ENCODE results near the gene MOGAT1. TPM values are rescaled to one million over a fixed set of nuclear protein-coding genes. Genes with fewer than 3 reads are reported as not detected.
"Not testable (repeated sequence)": the region's sequence is repeated elsewhere in the genome, so short reads cannot be mapped to it uniquely, and the experiment has no call there.

The MOGAT1 gene
- total RNA-seq, 1 experiment from 2014 or later, result 0.22 TPM

DNA sequence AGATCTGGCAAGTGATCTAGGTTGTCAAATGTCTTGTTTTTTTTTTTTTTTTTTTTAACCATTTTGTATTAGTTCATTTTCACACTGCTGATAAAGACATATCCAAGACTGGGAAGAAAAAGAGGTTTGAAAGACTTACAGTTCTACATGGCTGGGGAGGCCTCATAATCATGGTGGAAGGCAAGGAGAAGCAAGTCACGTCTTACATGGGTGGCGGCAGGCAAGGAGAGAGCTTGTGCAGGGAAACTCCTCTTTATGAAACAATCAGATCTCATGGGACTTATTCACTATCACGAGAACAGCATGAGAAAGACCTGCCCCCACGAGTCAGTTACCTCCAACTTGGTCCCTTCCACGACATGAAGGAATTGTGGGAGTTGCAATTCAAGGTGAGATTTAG is 22.0 kb downstream of the MOGAT1 start:
- H3K9ac ChIP-seq (ENCODE audit: low read length); DNase-seq (ENCODE audit: low read depth, low spot score); H3K4me3 ChIP-seq (replicated peaks in 1 of 2; ENCODE audit: low read depth in 1 of 2, low read length in 2 of 2); H2AFZ ChIP-seq (ENCODE audit: low read depth, low read length, poor library complexity, severe bottlenecking); H3K79me2 ChIP-seq (ENCODE audit: insufficient read depth, low read length); H3K4me1 ChIP-seq (ENCODE audit: control insufficient read depth in 1 of 2, insufficient read depth in 2 of 2, low read length in 2 of 2); H3K27ac ChIP-seq (ENCODE audit: low read depth, low read length); H3K9me2 ChIP-seq (ENCODE audit: insufficient read depth); BruUV-seq (replicated peaks); H3K27me3 ChIP-seq (ENCODE audit: insufficient read depth, low read length); POLR2A ChIA-PET; H4K20me1 ChIP-seq (ENCODE audit: insufficient read depth); H3K4me2 ChIP-seq (ENCODE audit: low read length); ATAC-seq; H3K9me3 ChIP-seq (ENCODE audit: control insufficient read depth in 1 of 2, insufficient read depth in 1 of 2, low read depth in 1 of 2, low read length in 2 of 2); H3K36me3 ChIP-seq (ENCODE audit: control insufficient read depth in 1 of 2, insufficient read depth in 2 of 2, low read length in 2 of 2): not testable (repeated sequence)
- ChIA-PET CTCF (interaction anchor here (1.8 to 2.1 kb wide), 2 partner anchors 10 to 210 kb away, joined by 6 to 8 read pairs; no protein-coding TSS in a partner anchor), RAD21 (ENCODE audit: low non-redundant PET in 1 of 2, low total read pairs in 2 of 2, uncharacterized antibody in 2 of 2, unreplicated experiment in 2 of 2) (interaction anchor here in 1 of 2 experiments (0.6 kb wide), 1 partner anchor 515 kb away, joined by 4 read pairs; no protein-coding TSS in a partner anchor)
- intact Hi-C loops (cut with micrococcal nuclease), result loop anchor here (5.0 kb wide), 2 partner anchors 224 to 636 kb away; no protein-coding TSS in a partner anchor

DNA sequence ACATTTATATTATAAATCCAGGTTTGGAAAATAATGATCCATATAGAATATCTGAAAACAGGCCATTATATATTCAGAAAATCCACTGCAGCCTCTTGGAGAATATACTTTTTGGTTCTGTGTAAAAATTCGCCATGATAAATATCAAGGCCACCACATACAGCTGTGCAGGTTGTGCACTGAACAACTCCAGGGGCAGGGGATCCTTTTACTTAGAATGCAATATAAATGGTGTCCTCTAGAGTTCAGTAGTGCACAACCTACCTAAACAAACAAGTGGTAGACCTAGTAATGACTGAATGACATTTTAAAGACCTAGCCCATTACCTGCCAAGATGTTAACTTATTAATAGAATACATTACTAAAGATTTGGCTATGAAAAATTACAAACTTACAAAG is 22.4 kb downstream of the MOGAT1 start:
- CTCF ChIA-PET, result interaction anchor here (1.0 to 2.1 kb wide), 4 partner anchors 10 to 245 kb away, joined by 3 to 8 read pairs (median 7); no protein-coding TSS in a partner anchor
- H3K9me3 ChIP-seq (ENCODE audit: control insufficient read depth in 1 of 2, insufficient read depth in 1 of 2, low read depth in 1 of 2, low read length in 2 of 2), result no peaks in the 10 kb centered on the region
- H3K4me2 ChIP-seq (ENCODE audit: low read length), result no peak overlapping the region
- no peak overlapping the region for H3K27ac ChIP-seq (ENCODE audit: low read depth, low read length)
- no peaks in the 10 kb centered on the region for H3K79me2 ChIP-seq (ENCODE audit: insufficient read depth, low read length)
- no peak overlapping the region for H2AFZ ChIP-seq (ENCODE audit: low read depth, low read length, poor library complexity, severe bottlenecking)
- DNase-seq (ENCODE audit: low read depth, low spot score) (peak; percentile 41), ATAC-seq (peak; percentile 86)
- no peak overlapping the region for H3K4me3 ChIP-seq (replicated peaks in 1 of 2; ENCODE audit: low read depth in 1 of 2, low read length in 2 of 2)
- RAD21 ChIA-PET (ENCODE audit: low non-redundant PET in 1 of 2, low total read pairs in 2 of 2, uncharacterized antibody in 2 of 2, unreplicated experiment in 2 of 2), result interaction anchor here in 1 of 2 experiments (0.6 kb wide), 1 partner anchor 515 kb away, joined by 4 read pairs; no protein-coding TSS in a partner anchor
- H3K36me3 ChIP-seq (ENCODE audit: control insufficient read depth in 1 of 2, insufficient read depth in 2 of 2, low read length in 2 of 2), result no peaks in the 10 kb centered on the region
- no peaks in the 10 kb centered on the region for H4K20me1 ChIP-seq (ENCODE audit: insufficient read depth)
- intact Hi-C loops (cut with micrococcal nuclease), result loop anchor here (1.0 to 5.0 kb wide), 4 partner anchors 209 to 637 kb away; no protein-coding TSS in a partner anchor
- no TSS peak for BruUV-seq (replicated peaks)
- H3K9ac ChIP-seq (ENCODE audit: low read length), result no peak overlapping the region
- TF ChIP-seq, protein P1, sequence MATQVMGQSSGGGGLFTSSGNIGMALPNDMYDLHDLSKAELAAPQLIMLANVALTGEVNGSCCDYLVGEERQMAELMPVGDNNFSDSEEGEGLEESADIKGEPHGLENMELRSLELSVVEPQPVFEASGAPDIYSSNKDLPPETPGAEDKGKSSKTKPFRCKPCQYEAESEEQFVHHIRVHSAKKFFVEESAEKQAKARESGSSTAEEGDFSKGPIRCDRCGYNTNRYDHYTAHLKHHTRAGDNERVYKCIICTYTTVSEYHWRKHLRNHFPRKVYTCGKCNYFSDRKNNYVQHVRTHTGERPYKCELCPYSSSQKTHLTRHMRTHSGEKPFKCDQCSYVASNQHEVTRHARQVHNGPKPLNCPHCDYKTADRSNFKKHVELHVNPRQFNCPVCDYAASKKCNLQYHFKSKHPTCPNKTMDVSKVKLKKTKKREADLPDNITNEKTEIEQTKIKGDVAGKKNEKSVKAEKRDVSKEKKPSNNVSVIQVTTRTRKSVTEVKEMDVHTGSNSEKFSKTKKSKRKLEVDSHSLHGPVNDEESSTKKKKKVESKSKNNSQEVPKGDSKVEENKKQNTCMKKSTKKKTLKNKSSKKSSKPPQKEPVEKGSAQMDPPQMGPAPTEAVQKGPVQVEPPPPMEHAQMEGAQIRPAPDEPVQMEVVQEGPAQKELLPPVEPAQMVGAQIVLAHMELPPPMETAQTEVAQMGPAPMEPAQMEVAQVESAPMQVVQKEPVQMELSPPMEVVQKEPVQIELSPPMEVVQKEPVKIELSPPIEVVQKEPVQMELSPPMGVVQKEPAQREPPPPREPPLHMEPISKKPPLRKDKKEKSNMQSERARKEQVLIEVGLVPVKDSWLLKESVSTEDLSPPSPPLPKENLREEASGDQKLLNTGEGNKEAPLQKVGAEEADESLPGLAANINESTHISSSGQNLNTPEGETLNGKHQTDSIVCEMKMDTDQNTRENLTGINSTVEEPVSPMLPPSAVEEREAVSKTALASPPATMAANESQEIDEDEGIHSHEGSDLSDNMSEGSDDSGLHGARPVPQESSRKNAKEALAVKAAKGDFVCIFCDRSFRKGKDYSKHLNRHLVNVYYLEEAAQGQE (IDR thresholded peaks at IDR 0.05; ENCODE audit: low read depth), result no peak
- TF ChIP-seq, protein P2, sequence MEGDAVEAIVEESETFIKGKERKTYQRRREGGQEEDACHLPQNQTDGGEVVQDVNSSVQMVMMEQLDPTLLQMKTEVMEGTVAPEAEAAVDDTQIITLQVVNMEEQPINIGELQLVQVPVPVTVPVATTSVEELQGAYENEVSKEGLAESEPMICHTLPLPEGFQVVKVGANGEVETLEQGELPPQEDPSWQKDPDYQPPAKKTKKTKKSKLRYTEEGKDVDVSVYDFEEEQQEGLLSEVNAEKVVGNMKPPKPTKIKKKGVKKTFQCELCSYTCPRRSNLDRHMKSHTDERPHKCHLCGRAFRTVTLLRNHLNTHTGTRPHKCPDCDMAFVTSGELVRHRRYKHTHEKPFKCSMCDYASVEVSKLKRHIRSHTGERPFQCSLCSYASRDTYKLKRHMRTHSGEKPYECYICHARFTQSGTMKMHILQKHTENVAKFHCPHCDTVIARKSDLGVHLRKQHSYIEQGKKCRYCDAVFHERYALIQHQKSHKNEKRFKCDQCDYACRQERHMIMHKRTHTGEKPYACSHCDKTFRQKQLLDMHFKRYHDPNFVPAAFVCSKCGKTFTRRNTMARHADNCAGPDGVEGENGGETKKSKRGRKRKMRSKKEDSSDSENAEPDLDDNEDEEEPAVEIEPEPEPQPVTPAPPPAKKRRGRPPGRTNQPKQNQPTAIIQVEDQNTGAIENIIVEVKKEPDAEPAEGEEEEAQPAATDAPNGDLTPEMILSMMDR (IDR thresholded peaks at IDR 0.05 in 2 of 3, conservative IDR thresholded peaks at IDR 0.05 in 1 of 3; ENCODE audit: borderline replicate concordance in 1 of 3, insufficient read depth in 1 of 3, low read depth in 2 of 3, low read length in 2 of 3), result peak; percentile 35 to 58 (median 55); a peak in 5 of 6 replicates
- peak; percentile 81 for TF ChIP-seq RAD21 (IDR thresholded peaks at IDR 0.05; ENCODE audit: low read depth)
- no peaks in the 10 kb centered on the region for H3K9me2 ChIP-seq (ENCODE audit: insufficient read depth)
- POLR2A ChIA-PET, result no interaction called here
- H3K4me1 ChIP-seq (ENCODE audit: control insufficient read depth in 1 of 2, insufficient read depth in 2 of 2, low read length in 2 of 2), result peaks cover 0 to 7% of the 10 kb centered on the region in 2 experiments; a peak in 2 of 4 replicates
- H3K27me3 ChIP-seq (ENCODE audit: insufficient read depth, low read length), result no peaks in the 10 kb centered on the region

Measured in HCT116 (cell line).